Panc1 (cell line): Measurements from ENCODE around the gene MEIS2. TPM values are rescaled to one million over a fixed set of nuclear protein-coding genes. Genes with fewer than 3 reads are reported as not detected.

ENCODE experiments used
- ATAC-seq: fragments of 200-7000 bp; cut with Tn5 transposase; 2 replicates; pipeline ENCODE4 v1.9.1; 2020; ENCODE audit warnings: mild to moderate bottlenecking, moderate library complexity
- BruUV-seq: library from RNA; stranded (reverse); fragments of 400-500 nt; replicated peaks from 2 replicates; lab custom pipeline; 2021; lab: Mats Ljungman, UMichigan
- CTCF ChIA-PET: fragments of 300-600 bp; sonication (Branson Sonifier 250); formaldehyde crosslinking; loops from one replicate; lab custom pipeline; 2022; ENCODE audit warnings: antibody characterized with exemption; lab: Charles Lee
- POLR2A ChIA-PET: fragments of 300-600 bp; sonication (Branson Sonifier 250); formaldehyde crosslinking; loops from one replicate; lab custom pipeline; 2022; ENCODE audit warnings: antibody characterized with exemption; lab: Charles Lee
- DNase-seq: peaks from one replicate; pipeline ENCODE4 v3.0.0-alpha.2; 2010; ENCODE audit warnings: low read depth, low spot score
- H3K27ac ChIP-seq: 2 replicates; pipeline ENCODE4 v1.5.1; 2011; ENCODE audit warnings: mild to moderate bottlenecking, low read length, inconsistent platforms
- H3K27me3 ChIP-seq: fragments of 200-500 bp; sonication (Bioruptor generic); 2 replicates; pipeline ENCODE4 v1.6.0; 2014; ENCODE audit warnings: low read length, inconsistent platforms; ENCODE audit not compliant: control insufficient read depth, insufficient read depth
- H3K36me3 ChIP-seq: fragments of 200-500 bp; sonication (Bioruptor generic); 2 replicates; pipeline ENCODE4 v1.5.1; 2014; ENCODE audit warnings: inconsistent platforms, mild to moderate bottlenecking, low read length, moderate library complexity; ENCODE audit not compliant: control insufficient read depth, insufficient read depth
- H3K4me1 ChIP-seq: 2 replicates; pipeline ENCODE4 v1.5.1; 2011; ENCODE audit warnings: inconsistent platforms, mild to moderate bottlenecking, low read length, moderate library complexity; ENCODE audit not compliant: control insufficient read depth, insufficient read depth
- H3K4me3 ChIP-seq, 2 experiments: 2 replicates each; pipeline ENCODE4 v1.5.1; 2011 to 2012; ENCODE audit warnings: low read depth in 2 of 2, low read length in 2 of 2, mild to moderate bottlenecking in 2 of 2, inconsistent platforms in 1 of 2, moderate library complexity in 1 of 2
- H3K9me3 ChIP-seq: fragments of 200-500 bp; sonication (Bioruptor generic); 2 replicates; pipeline ENCODE4 v1.5.1; 2014; ENCODE audit warnings: low read depth, mild to moderate bottlenecking, inconsistent platforms, low read length, moderate library complexity; ENCODE audit not compliant: control insufficient read depth, insufficient read depth
- CTCF ChIP-seq: fragments of 450-650 bp; IDR thresholded peaks from 2 replicates; pipeline ENCODE4 v1.5.1; 2017; ENCODE audit warnings: mild to moderate bottlenecking
- POLR2AphosphoS5 ChIP-seq: IDR thresholded peaks from 2 replicates; pipeline ENCODE4 v1.6.1; 2012; ENCODE audit warnings: mild to moderate bottlenecking, low read depth, low read length, moderate library complexity
- REST ChIP-seq, 2 experiments: IDR thresholded peaks; 2 replicates each; pipeline ENCODE4 v1.6.1; 2011 to 2012; ENCODE audit warnings: low read depth in 2 of 2, control low read depth in 1 of 2, low read length in 1 of 2, mild to moderate bottlenecking in 1 of 2, moderate library complexity in 1 of 2; ENCODE audit not compliant: insufficient read depth in 1 of 2
- SIN3A ChIP-seq: IDR thresholded peaks from 2 replicates; pipeline ENCODE4 v1.6.1; 2012; ENCODE audit warnings: low read depth, mild to moderate bottlenecking, low read length, moderate library complexity, borderline replicate concordance; ENCODE audit not compliant: insufficient read depth
- TCF7L2 ChIP-seq: IDR thresholded peaks from 2 replicates; pipeline ENCODE4 v1.6.1; 2011; ENCODE audit warnings: mild to moderate bottlenecking, low read depth, low read length, inconsistent platforms
- in situ Hi-C: cut with HindIII; loops from 2 replicates; pipeline ENCODE4 v1.10.0; 2016; ENCODE audit warnings: low sequenced_read_pairs, low pct_unique_long_range_greater_than_20kb
- intact Hi-C: fragments of 100-400 bp; cut with micrococcal nuclease; formaldehyde crosslinking; loops from one replicate; pipeline ENCODE4 v1.10.0; 2022; ENCODE audit not compliant: unreplicated experiment
- total RNA-seq: library from RNA; stranded (reverse); gene quantifications from one replicate; pipeline ENCODE4 v1.2.1, GENCODE V29; 2021; ENCODE audit not compliant: unreplicated experiment

MEIS2 gene
- total RNA-seq, 1 experiment from 2014 or later = 9.3 TPM

- Histone ChIP-seq H3K4me1 (no peaks in the 10 kb centered on the region), H3K27me3 (no peaks in the 10 kb centered on the region), H3K36me3 (peaks cover 3% of the 10 kb centered on the region; the same call in 1 of the 2 replicates), H3K9me3 (no peaks in the 10 kb centered on the region), H3K4me3 (no peak overlapping the region), H3K27ac (no peak overlapping the region)
- intact Hi-C loops = no loop called here
- TF ChIP-seq POLR2AphosphoS5 (no peak), SIN3A (no peak), TCF7L2 (no peak), CTCF (no peak), REST (IDR thresholded peaks at IDR 0.05; ENCODE audit: insufficient read depth in 1 of 2, low read depth in 2 of 2, low read length in 1 of 2) (no peak)
- in situ Hi-C loops = no loop called here
- BruUV-seq = no TSS peak
- no peak for DNase-seq
- ChIA-PET CTCF (no interaction called here), POLR2A (no interaction called here)
- ATAC-seq = no peak
Observed at GRCh38 chr15:37079726-37080125, 20.6 kb downstream of the MEIS2 start.

- BruUV-seq = no TSS peak
- Histone ChIP-seq H3K27ac (no peak overlapping the region), H3K9me3 (no peaks in the 10 kb centered on the region), H3K4me1 (no peaks in the 10 kb centered on the region), H3K4me3 (no peak overlapping the region), H3K27me3 (no peaks in the 10 kb centered on the region), H3K36me3 (peaks cover 3% of the 10 kb centered on the region; the same call in 1 of the 2 replicates)
- intact Hi-C loops (no loop called here), in situ Hi-C loops (no loop called here)
- DNase-seq (no peak), ATAC-seq (no peak)
- CTCF ChIA-PET = no interaction called here
- no peak for TF ChIP-seq TCF7L2
- no peak for TF ChIP-seq CTCF
- TF ChIP-seq REST (IDR thresholded peaks at IDR 0.05; ENCODE audit: insufficient read depth in 1 of 2, low read depth in 2 of 2, low read length in 1 of 2) = no peak
- no peak for TF ChIP-seq POLR2AphosphoS5
- no peak for TF ChIP-seq SIN3A
- POLR2A ChIA-PET = no interaction called here
Observed at GRCh38 chr15:37078566-37078965, 21.8 kb downstream of the MEIS2 start.
